IPS-15b (cell line): ENCODE results near the gene PACSIN1.
A peak's percentile ranks its signal among the peaks of the same experiment; 100 is the strongest.

ENCODE experiments used
- H3K27me3 ChIP-seq: one replicate; pipeline ENCODE4 v1.6.1; 2013; ENCODE audit warnings: low read length; ENCODE audit not compliant: control insufficient read depth, insufficient read depth
- H3K36me3 ChIP-seq: one replicate; pipeline ENCODE4 v1.6.1; 2013; ENCODE audit warnings: low read length; ENCODE audit not compliant: control insufficient read depth, insufficient read depth
- H3K4me1 ChIP-seq: one replicate; pipeline ENCODE4 v1.6.1; 2013; ENCODE audit warnings: mild to moderate bottlenecking, low read length; ENCODE audit not compliant: control insufficient read depth, insufficient read depth
- H3K4me3 ChIP-seq: one replicate; pipeline ENCODE4 v1.5.1; 2013; ENCODE audit warnings: low read depth, low read length
- H3K9ac ChIP-seq: one replicate; pipeline ENCODE4 v1.6.1; 2013; ENCODE audit warnings: low read depth, mild to moderate bottlenecking, low read length
- H3K9me3 ChIP-seq: one replicate; pipeline ENCODE4 v1.6.1; 2013; ENCODE audit warnings: mild to moderate bottlenecking, low read length; ENCODE audit not compliant: control insufficient read depth, insufficient read depth

Gene PACSIN1

GRCh38 chr6:34460796-34461507, 4.9 kb upstream of the PACSIN1 start:
- Histone ChIP-seq H3K4me3 (no peak overlapping the region), H3K9me3 (no peaks in the 10 kb centered on the region), H3K9ac (no peak overlapping the region), H3K27me3 (peaks cover 2% of the 10 kb centered on the region), H3K4me1 (peaks cover 8% of the 10 kb centered on the region), H3K36me3 (no peaks in the 10 kb centered on the region)

GRCh38 chr6:34462010-34462409, 3.9 kb upstream of the PACSIN1 start:
- no peaks in the 10 kb centered on the region for H3K36me3 ChIP-seq
- H3K9ac ChIP-seq = no peak overlapping the region
- H3K4me3 ChIP-seq = no peak overlapping the region
- peaks cover 6% of the 10 kb centered on the region for H3K27me3 ChIP-seq
- H3K4me1 ChIP-seq = peaks cover 8% of the 10 kb centered on the region
- H3K9me3 ChIP-seq = no peaks in the 10 kb centered on the region

- H3K27me3 ChIP-seq = peaks cover 6% of the 10 kb centered on the region
- no peaks in the 10 kb centered on the region for H3K36me3 ChIP-seq
These were observed 3.3 kb upstream of the PACSIN1 start for GRCh38 chr6:34462551-34462971.

GRCh38 chr6:34463299-34463698, 2.6 kb upstream of the PACSIN1 start:
- no peak overlapping the region for H3K4me3 ChIP-seq
- H3K36me3 ChIP-seq = no peaks in the 10 kb centered on the region
- peaks cover 8% of the 10 kb centered on the region for H3K4me1 ChIP-seq
- no peaks in the 10 kb centered on the region for H3K9me3 ChIP-seq
- peaks cover 6% of the 10 kb centered on the region for H3K27me3 ChIP-seq
- H3K9ac ChIP-seq = no peak overlapping the region

More at GRCh38 chr6:34462551-34462971, 3.3 kb upstream of the PACSIN1 start:
- Histone ChIP-seq H3K4me1 (peaks cover 8% of the 10 kb centered on the region), H3K9me3 (no peaks in the 10 kb centered on the region), H3K4me3 (no peak overlapping the region), H3K9ac (no peak overlapping the region)

- Histone ChIP-seq H3K4me3 (no peak overlapping the region), H3K27me3 (peaks cover 6% of the 10 kb centered on the region), H3K4me1 (peaks cover 8% of the 10 kb centered on the region), H3K9ac (no peak overlapping the region), H3K36me3 (no peaks in the 10 kb centered on the region), H3K9me3 (no peaks in the 10 kb centered on the region)
These were observed 2.0 kb upstream of the PACSIN1 start for GRCh38 chr6:34463849-34464248.

GRCh38 chr6:34466242-34467185, 638 bp downstream of the PACSIN1 start:
- peak overlapping the region; percentile 12 for H3K9ac ChIP-seq
- H3K27me3 ChIP-seq = peaks cover 6% of the 10 kb centered on the region
- H3K36me3 ChIP-seq = no peaks in the 10 kb centered on the region
- H3K4me1 ChIP-seq = peaks cover 4% of the 10 kb centered on the region
- H3K4me3 ChIP-seq = peak overlapping the region; percentile 62
- no peaks in the 10 kb centered on the region for H3K9me3 ChIP-seq

GRCh38 chr6:34468378-34468892, 2.6 kb downstream of the PACSIN1 start:
- no peak overlapping the region for H3K4me3 ChIP-seq
- no peaks in the 10 kb centered on the region for H3K9me3 ChIP-seq
- H3K9ac ChIP-seq = no peak overlapping the region

GRCh38 chr6:34469499-34469898, 3.6 kb downstream of the PACSIN1 start:
- Histone ChIP-seq H3K4me1 (no peaks in the 10 kb centered on the region), H3K36me3 (no peaks in the 10 kb centered on the region), H3K9me3 (no peaks in the 10 kb centered on the region), H3K9ac (no peak overlapping the region), H3K27me3 (peaks cover 6% of the 10 kb centered on the region), H3K4me3 (no peak overlapping the region)

More at GRCh38 chr6:34468378-34468892, 2.6 kb downstream of the PACSIN1 start:
- Histone ChIP-seq H3K27me3 (peaks cover 6% of the 10 kb centered on the region), H3K36me3 (no peaks in the 10 kb centered on the region), H3K4me1 (no peaks in the 10 kb centered on the region)

GRCh38 chr6:34472425-34472824, 6.5 kb downstream of the PACSIN1 start:
- H3K36me3 ChIP-seq = no peaks in the 10 kb centered on the region
- no peaks in the 10 kb centered on the region for H3K4me1 ChIP-seq
- H3K9me3 ChIP-seq = no peaks in the 10 kb centered on the region
- no peak overlapping the region for H3K4me3 ChIP-seq
- no peak overlapping the region for H3K9ac ChIP-seq
- H3K27me3 ChIP-seq = no peaks in the 10 kb centered on the region

- H3K27me3 ChIP-seq = no peaks in the 10 kb centered on the region
- no peaks in the 10 kb centered on the region for H3K9me3 ChIP-seq
- H3K4me3 ChIP-seq = no peak overlapping the region
- no peaks in the 10 kb centered on the region for H3K36me3 ChIP-seq
- no peaks in the 10 kb centered on the region for H3K4me1 ChIP-seq
- H3K9ac ChIP-seq = no peak overlapping the region
These were observed 8.1 kb downstream of the PACSIN1 start for GRCh38 chr6:34473967-34474366.

- Histone ChIP-seq H3K4me1 (no peaks in the 10 kb centered on the region), H3K9ac (no peak overlapping the region), H3K9me3 (no peaks in the 10 kb centered on the region), H3K36me3 (no peaks in the 10 kb centered on the region), H3K4me3 (no peak overlapping the region), H3K27me3 (no peaks in the 10 kb centered on the region)
These were observed 8.9 kb downstream of the PACSIN1 start for GRCh38 chr6:34474754-34475153.
